ENCODE results near the gene ZNF746. TPM values are rescaled to one million over a fixed set of nuclear protein-coding genes. Genes with fewer than 3 reads are reported as not detected.

The ZNF746 gene
- polyA plus RNA-seq, 1 donor from 2014 or later = 17.2 TPM

DNA sequence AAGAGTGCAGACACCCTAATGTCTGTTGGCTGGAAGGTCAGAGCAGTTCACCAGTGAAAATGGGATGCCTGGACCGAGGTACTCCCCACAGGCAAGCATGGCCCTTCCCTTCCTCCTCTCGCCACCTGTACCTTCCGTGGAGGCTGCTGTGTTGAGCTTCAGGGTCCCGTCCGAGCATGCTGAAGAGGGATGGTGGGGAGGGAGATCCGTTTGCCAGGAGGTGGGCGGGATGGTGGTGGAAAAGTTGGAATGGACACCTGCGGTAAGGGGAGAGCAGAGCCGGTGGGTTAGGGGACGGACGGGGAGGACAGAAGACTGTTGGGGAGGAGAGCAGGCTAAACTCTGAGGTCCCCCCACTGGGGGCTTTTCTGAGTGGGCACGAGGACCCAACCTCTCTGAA, 20.8 kb downstream of the ZNF746 start:
- TF ChIP-seq POLR2AphosphoS5 (IDR thresholded peaks at IDR 0.05) (no peak), EP300 (conservative IDR thresholded peaks at IDR 0.05; ENCODE audit: poor library complexity, severe bottlenecking) (no peak), SMC3 (conservative IDR thresholded peaks at IDR 0.05; ENCODE audit: poor library complexity) (no peak), TAF1 (IDR thresholded peaks at IDR 0.05; ENCODE audit: low read depth) (no peak), RAD21 (conservative IDR thresholded peaks at IDR 0.05) (no peak), MXI1 (conservative IDR thresholded peaks at IDR 0.05; ENCODE audit: poor library complexity, severe bottlenecking) (no peak), EZH2 (IDR thresholded peaks at IDR 0.05; ENCODE audit: borderline replicate concordance, insufficient read depth, low read length, poor library complexity, severe bottlenecking) (no peak)
- TF ChIP-seq, protein P1, sequence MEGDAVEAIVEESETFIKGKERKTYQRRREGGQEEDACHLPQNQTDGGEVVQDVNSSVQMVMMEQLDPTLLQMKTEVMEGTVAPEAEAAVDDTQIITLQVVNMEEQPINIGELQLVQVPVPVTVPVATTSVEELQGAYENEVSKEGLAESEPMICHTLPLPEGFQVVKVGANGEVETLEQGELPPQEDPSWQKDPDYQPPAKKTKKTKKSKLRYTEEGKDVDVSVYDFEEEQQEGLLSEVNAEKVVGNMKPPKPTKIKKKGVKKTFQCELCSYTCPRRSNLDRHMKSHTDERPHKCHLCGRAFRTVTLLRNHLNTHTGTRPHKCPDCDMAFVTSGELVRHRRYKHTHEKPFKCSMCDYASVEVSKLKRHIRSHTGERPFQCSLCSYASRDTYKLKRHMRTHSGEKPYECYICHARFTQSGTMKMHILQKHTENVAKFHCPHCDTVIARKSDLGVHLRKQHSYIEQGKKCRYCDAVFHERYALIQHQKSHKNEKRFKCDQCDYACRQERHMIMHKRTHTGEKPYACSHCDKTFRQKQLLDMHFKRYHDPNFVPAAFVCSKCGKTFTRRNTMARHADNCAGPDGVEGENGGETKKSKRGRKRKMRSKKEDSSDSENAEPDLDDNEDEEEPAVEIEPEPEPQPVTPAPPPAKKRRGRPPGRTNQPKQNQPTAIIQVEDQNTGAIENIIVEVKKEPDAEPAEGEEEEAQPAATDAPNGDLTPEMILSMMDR (IDR thresholded peaks at IDR 0.05; ENCODE audit: poor library complexity, severe bottlenecking) = no peak
- TF ChIP-seq, protein P2, sequence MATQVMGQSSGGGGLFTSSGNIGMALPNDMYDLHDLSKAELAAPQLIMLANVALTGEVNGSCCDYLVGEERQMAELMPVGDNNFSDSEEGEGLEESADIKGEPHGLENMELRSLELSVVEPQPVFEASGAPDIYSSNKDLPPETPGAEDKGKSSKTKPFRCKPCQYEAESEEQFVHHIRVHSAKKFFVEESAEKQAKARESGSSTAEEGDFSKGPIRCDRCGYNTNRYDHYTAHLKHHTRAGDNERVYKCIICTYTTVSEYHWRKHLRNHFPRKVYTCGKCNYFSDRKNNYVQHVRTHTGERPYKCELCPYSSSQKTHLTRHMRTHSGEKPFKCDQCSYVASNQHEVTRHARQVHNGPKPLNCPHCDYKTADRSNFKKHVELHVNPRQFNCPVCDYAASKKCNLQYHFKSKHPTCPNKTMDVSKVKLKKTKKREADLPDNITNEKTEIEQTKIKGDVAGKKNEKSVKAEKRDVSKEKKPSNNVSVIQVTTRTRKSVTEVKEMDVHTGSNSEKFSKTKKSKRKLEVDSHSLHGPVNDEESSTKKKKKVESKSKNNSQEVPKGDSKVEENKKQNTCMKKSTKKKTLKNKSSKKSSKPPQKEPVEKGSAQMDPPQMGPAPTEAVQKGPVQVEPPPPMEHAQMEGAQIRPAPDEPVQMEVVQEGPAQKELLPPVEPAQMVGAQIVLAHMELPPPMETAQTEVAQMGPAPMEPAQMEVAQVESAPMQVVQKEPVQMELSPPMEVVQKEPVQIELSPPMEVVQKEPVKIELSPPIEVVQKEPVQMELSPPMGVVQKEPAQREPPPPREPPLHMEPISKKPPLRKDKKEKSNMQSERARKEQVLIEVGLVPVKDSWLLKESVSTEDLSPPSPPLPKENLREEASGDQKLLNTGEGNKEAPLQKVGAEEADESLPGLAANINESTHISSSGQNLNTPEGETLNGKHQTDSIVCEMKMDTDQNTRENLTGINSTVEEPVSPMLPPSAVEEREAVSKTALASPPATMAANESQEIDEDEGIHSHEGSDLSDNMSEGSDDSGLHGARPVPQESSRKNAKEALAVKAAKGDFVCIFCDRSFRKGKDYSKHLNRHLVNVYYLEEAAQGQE (IDR thresholded peaks at IDR 0.05; ENCODE audit: borderline replicate concordance) = no peak
- Histone ChIP-seq H3K27ac (ENCODE audit: low read length) (no peak overlapping the region), H3K4me2 (ENCODE audit: low read length) (no peak overlapping the region), H3K27me3 (ENCODE audit: insufficient read depth, low read depth, low read length) (no peaks in the 10 kb centered on the region), H2AFZ (ENCODE audit: low read depth, low read length) (no peak overlapping the region), H3K4me3 (ENCODE audit: low read length) (no peak overlapping the region), H3K79me2 (replicated peaks; ENCODE audit: insufficient read depth, low read length) (no peaks in the 10 kb centered on the region), H3K9ac (ENCODE audit: low read length) (no peak overlapping the region), H4K20me1 (ENCODE audit: insufficient read depth) (no peaks in the 10 kb centered on the region), H3K9me3 (ENCODE audit: low read length) (no peaks in the 10 kb centered on the region), H3K36me3 (ENCODE audit: insufficient read depth, low read length) (peaks cover 17% of the 10 kb centered on the region), H3K9me2 (ENCODE audit: insufficient read depth, low read length) (no peaks in the 10 kb centered on the region), H3F3A (ENCODE audit: insufficient read depth, low read length, poor library complexity, severe bottlenecking) (no peaks in the 10 kb centered on the region)

DNA sequence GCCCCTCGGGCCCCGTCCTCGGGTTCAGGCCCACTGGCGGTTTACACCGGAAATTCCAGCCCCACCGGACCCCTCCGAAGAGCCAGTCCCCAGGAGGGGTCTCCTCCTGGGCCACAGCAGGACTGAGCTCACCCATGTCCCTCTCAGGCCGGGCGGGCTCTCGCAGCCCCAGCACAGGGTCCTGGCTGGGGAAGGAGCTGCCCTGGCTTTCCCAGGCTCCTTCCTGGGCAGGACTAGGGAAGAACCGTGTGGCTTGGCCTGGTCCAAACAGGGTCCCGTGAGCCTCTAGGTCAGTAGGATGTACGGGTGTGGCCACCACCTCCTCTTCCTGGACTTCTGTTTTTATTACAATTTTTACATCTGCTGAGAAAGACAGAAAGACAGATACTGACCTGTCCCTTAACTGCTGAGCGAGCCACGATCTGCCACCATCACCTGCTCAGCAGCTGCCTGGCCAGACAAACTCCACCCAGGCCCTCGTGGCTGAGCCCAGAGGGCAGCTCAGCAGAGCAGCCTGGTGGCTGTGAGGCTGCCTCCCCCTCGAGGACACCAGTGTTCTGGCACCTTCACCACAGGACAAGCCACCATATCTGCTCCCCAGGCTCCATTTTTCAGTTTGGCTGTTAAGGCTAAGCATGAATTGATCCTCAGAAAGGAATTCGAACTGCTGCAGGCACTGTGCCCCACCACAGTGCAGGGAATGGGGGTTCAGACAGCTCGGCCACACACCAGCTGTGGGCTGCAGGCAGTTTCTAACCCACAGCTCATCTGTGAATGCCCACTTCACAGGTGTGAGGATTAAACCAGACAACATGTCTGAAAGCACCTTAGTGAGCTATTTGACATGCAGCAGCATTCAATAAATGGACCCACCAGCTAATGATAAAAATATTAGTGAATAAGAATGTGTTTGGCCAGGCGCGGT, 22.2 kb downstream of the ZNF746 start:
- H3K27ac ChIP-seq (ENCODE audit: low read length) = no peak overlapping the region
- TF ChIP-seq, protein P2 (IDR thresholded peaks at IDR 0.05; ENCODE audit: borderline replicate concordance) = no peak
- no peak for TF ChIP-seq MXI1 (conservative IDR thresholded peaks at IDR 0.05; ENCODE audit: poor library complexity, severe bottlenecking)
- no peak for TF ChIP-seq RAD21 (conservative IDR thresholded peaks at IDR 0.05)
- no peak for TF ChIP-seq EP300 (conservative IDR thresholded peaks at IDR 0.05; ENCODE audit: poor library complexity, severe bottlenecking)
- no peak for TF ChIP-seq POLR2AphosphoS5 (IDR thresholded peaks at IDR 0.05)
- TF ChIP-seq, protein P1 (IDR thresholded peaks at IDR 0.05; ENCODE audit: poor library complexity, severe bottlenecking) = no peak
- H3K4me3 ChIP-seq (ENCODE audit: low read length) = no peak overlapping the region
- H3K79me2 ChIP-seq (replicated peaks; ENCODE audit: insufficient read depth, low read length) = no peaks in the 10 kb centered on the region
- H3K4me2 ChIP-seq (ENCODE audit: low read length) = no peak overlapping the region
- no peaks in the 10 kb centered on the region for H3K9me3 ChIP-seq (ENCODE audit: low read length)
- H4K20me1 ChIP-seq (ENCODE audit: insufficient read depth) = no peaks in the 10 kb centered on the region
- no peaks in the 10 kb centered on the region for H3K27me3 ChIP-seq (ENCODE audit: insufficient read depth, low read depth, low read length)
- no peaks in the 10 kb centered on the region for H3K9me2 ChIP-seq (ENCODE audit: insufficient read depth, low read length)
- peaks cover 17% of the 10 kb centered on the region for H3K36me3 ChIP-seq (ENCODE audit: insufficient read depth, low read length)
- no peak overlapping the region for H2AFZ ChIP-seq (ENCODE audit: low read depth, low read length)
- H3F3A ChIP-seq (ENCODE audit: insufficient read depth, low read length, poor library complexity, severe bottlenecking) = no peaks in the 10 kb centered on the region
- H3K9ac ChIP-seq (ENCODE audit: low read length) = no peak overlapping the region
